Activated CD8-positive, alpha-beta T cell treated with anti-CD3 and anti-CD28 coated beads for 36 hours (primary cell): ENCODE data around the gene HEXIM1. TPM values are rescaled to one million over a fixed set of nuclear protein-coding genes. Genes with fewer than 3 reads are reported as not detected.

ENCODE experiments used
- ATAC-seq: fragments of 200-7000 bp; cut with Tn5 transposase; one replicate; pipeline ENCODE4 v1.10.0; 2021; ENCODE audit warnings: mild to moderate bottlenecking, moderate library complexity
- CTCF ChIA-PET: fragments of 350-600 bp; sonication (Branson Sonifier 250); formaldehyde crosslinking; loops from one replicate; lab custom pipeline; 2021; ENCODE audit warnings: antibody characterized with exemption; lab: Charles Lee
- POLR2A ChIA-PET: fragments of 350-600 bp; sonication (Branson Sonifier 250); formaldehyde crosslinking; loops from one replicate; lab custom pipeline; 2021; ENCODE audit warnings: antibody characterized with exemption; lab: Charles Lee
- DNase-seq: peaks from one replicate; pipeline ENCODE4 v3.0.0-alpha.2; 2020
- H3K27ac Mint-ChIP-seq: one replicate; pipeline ENCODE4 v1.8.0; 2021; ENCODE audit warnings: mild to moderate bottlenecking, mixed read lengths
- H3K27me3 Mint-ChIP-seq: one replicate; pipeline ENCODE4 v1.8.0; 2021; ENCODE audit warnings: mixed read lengths
- H3K36me3 Mint-ChIP-seq: one replicate; pipeline ENCODE4 v1.8.0; 2021; ENCODE audit warnings: low read depth, mixed read lengths
- H3K4me1 Mint-ChIP-seq: one replicate; pipeline ENCODE4 v1.8.0; 2021; ENCODE audit warnings: low read depth, mixed read lengths
- H3K4me3 Mint-ChIP-seq: one replicate; pipeline ENCODE4 v1.8.0; 2021; ENCODE audit warnings: mild to moderate bottlenecking, moderate library complexity, mixed read lengths
- H3K9me3 Mint-ChIP-seq: one replicate; pipeline ENCODE4 v1.8.0; 2021; ENCODE audit warnings: mixed read lengths
- intact Hi-C: fragments of 100-400 bp; cut with micrococcal nuclease; formaldehyde crosslinking; loops from one replicate; pipeline ENCODE4 v1.10.0; 2022
- total RNA-seq, 2 experiments: library from RNA; stranded (reverse); gene quantifications; one replicate each; pipeline ENCODE4 v1.2.3, GENCODE V29; 2021
- TF ChIP-seq, protein P1 (sequence below): fragments of 200-600 bp; IDR thresholded peaks from one replicate; pipeline ENCODE4 v1.8.0; 2022; ENCODE audit warnings: antibody characterized with exemption, mild to moderate bottlenecking

Gene HEXIM1, protein sequence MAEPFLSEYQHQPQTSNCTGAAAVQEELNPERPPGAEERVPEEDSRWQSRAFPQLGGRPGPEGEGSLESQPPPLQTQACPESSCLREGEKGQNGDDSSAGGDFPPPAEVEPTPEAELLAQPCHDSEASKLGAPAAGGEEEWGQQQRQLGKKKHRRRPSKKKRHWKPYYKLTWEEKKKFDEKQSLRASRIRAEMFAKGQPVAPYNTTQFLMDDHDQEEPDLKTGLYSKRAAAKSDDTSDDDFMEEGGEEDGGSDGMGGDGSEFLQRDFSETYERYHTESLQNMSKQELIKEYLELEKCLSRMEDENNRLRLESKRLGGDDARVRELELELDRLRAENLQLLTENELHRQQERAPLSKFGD
- 10 to 100 TPM; 22.6 to 23.5 TPM for total RNA-seq

DNA sequence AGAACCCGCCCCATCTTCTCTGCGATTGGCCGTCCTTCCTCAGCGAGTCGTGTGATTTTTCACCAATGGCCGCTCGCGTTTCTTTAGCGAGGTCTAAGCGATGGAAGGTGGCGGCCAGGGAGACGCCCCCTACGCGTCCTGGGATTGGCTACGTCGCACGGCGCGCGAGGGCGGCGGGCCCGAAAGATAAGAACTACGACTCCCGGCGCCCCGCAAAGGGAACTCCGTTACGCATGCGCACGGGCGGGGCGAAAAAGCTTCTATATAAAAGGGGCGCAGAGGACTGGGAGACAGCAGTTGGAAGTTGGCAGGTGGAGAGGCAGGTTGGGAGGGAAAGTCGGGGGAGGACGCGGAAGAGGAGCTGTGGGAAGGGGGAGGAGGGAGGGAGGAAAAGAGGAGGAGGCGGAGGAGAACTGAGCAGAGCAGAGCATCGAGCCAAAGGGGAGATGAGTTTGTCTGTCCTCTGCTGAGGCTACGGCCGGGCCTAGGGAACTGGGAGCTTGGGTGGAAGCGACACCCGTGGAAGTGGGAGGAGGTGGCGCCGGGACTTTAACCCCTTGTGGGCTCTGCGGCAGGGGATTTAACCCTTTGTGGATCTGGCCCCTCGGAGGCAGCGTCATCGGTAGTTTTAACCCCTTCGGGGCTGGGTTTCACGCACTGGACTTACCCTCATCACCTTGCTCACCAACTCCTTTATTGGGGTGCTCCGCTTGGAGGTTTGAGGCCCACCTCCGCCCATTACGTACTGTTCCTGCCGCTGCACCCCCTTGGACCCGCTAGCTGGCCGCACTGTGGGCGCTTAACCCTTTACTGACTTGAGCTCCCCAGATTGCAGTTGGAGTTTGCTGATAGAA lies at the start of gene HEXIM1:
Gene HEXIM1 (plus strand): TSS at position 293 of the 854 bp plus-strand sequence. CDS start 716 bp downstream, outside the sequence.
- Mint-ChIP-seq H3K9me3 (no peaks in the 10 kb centered on the region), H3K27me3 (no peaks in the 10 kb centered on the region), H3K4me1 (peaks cover 40% of the 10 kb centered on the region), H3K27ac (peak within 1 kb of the TSS; percentile 100), H3K36me3 (peaks cover 18% of the 10 kb centered on the region), H3K4me3 (peak within 1 kb of the TSS; percentile 98)
- intact Hi-C loops = loop anchor here (2.0 to 5.0 kb wide), 2 partner anchors 14 to 169 kb away; partner anchors contain the start of genes ACBD4 and MAP3K14
- CTCF ChIA-PET = interaction anchor here (0.7 to 14.4 kb wide), 23 partner anchors 12 to 280 kb away, joined by 3 to 352 read pairs (median 6); partner anchors contain the start of genes ACBD4, FMNL1, HEXIM2 and MAP3K14
- TF ChIP-seq, protein P1, sequence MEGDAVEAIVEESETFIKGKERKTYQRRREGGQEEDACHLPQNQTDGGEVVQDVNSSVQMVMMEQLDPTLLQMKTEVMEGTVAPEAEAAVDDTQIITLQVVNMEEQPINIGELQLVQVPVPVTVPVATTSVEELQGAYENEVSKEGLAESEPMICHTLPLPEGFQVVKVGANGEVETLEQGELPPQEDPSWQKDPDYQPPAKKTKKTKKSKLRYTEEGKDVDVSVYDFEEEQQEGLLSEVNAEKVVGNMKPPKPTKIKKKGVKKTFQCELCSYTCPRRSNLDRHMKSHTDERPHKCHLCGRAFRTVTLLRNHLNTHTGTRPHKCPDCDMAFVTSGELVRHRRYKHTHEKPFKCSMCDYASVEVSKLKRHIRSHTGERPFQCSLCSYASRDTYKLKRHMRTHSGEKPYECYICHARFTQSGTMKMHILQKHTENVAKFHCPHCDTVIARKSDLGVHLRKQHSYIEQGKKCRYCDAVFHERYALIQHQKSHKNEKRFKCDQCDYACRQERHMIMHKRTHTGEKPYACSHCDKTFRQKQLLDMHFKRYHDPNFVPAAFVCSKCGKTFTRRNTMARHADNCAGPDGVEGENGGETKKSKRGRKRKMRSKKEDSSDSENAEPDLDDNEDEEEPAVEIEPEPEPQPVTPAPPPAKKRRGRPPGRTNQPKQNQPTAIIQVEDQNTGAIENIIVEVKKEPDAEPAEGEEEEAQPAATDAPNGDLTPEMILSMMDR = no peak
- POLR2A ChIA-PET = interaction anchor here (0.6 to 8.5 kb wide), 32 partner anchors 9 to 679 kb away, joined by 3 to 200 read pairs (median 6); partner anchors contain the start of genes ACBD4, DCAKD, FMNL1 and HEXIM2
- peak; percentile 82 for ATAC-seq
- peak; percentile 99 for DNase-seq

GRCh38 chr17:45098869-45099616 lies 49.2 kb upstream of the HEXIM1 start:
- H3K4me1 Mint-ChIP-seq = no peaks in the 10 kb centered on the region
- CTCF ChIA-PET = interaction anchor here (0.6 to 2.6 kb wide), 31 partner anchors 9 to 408 kb away, joined by 3 to 31 read pairs (median 4); partner anchors contain the start of genes ACBD4 and DCAKD
- H3K9me3 Mint-ChIP-seq = no peaks in the 10 kb centered on the region
- ATAC-seq (peak; percentile 89), DNase-seq (peak; percentile 85)
- intact Hi-C loops = no loop called here
- H3K27ac Mint-ChIP-seq = peak overlapping the region; percentile 53
- peaks cover 55% of the 10 kb centered on the region for H3K36me3 Mint-ChIP-seq
- no peak overlapping the region for H3K4me3 Mint-ChIP-seq
- H3K27me3 Mint-ChIP-seq = no peaks in the 10 kb centered on the region
- POLR2A ChIA-PET = interaction anchor here (0.9 kb wide), 2 partner anchors 39 to 48 kb away, joined by 3 read pairs; partner anchors contain the start of gene DCAKD
- TF ChIP-seq, protein P1 = peak; percentile 92

GRCh38 chr17:45101546-45101882 lies 46.8 kb upstream of the HEXIM1 start:
- intact Hi-C loops = no loop called here
- Mint-ChIP-seq H3K27ac (no peak overlapping the region), H3K36me3 (peaks cover 54% of the 10 kb centered on the region), H3K4me1 (no peaks in the 10 kb centered on the region), H3K4me3 (no peak overlapping the region), H3K9me3 (no peaks in the 10 kb centered on the region), H3K27me3 (no peaks in the 10 kb centered on the region)
- ChIA-PET POLR2A (interaction anchor here (0.7 kb wide), 1 partner anchor 82 kb away, joined by 3 read pairs; no protein-coding TSS in a partner anchor), CTCF (interaction anchor here (1.3 to 1.7 kb wide), 2 partner anchors 34 to 96 kb away, joined by 3 read pairs; partner anchors contain the start of gene ACBD4)
- ATAC-seq (no peak), DNase-seq (no peak)
- TF ChIP-seq, protein P1 = no peak

DNA sequence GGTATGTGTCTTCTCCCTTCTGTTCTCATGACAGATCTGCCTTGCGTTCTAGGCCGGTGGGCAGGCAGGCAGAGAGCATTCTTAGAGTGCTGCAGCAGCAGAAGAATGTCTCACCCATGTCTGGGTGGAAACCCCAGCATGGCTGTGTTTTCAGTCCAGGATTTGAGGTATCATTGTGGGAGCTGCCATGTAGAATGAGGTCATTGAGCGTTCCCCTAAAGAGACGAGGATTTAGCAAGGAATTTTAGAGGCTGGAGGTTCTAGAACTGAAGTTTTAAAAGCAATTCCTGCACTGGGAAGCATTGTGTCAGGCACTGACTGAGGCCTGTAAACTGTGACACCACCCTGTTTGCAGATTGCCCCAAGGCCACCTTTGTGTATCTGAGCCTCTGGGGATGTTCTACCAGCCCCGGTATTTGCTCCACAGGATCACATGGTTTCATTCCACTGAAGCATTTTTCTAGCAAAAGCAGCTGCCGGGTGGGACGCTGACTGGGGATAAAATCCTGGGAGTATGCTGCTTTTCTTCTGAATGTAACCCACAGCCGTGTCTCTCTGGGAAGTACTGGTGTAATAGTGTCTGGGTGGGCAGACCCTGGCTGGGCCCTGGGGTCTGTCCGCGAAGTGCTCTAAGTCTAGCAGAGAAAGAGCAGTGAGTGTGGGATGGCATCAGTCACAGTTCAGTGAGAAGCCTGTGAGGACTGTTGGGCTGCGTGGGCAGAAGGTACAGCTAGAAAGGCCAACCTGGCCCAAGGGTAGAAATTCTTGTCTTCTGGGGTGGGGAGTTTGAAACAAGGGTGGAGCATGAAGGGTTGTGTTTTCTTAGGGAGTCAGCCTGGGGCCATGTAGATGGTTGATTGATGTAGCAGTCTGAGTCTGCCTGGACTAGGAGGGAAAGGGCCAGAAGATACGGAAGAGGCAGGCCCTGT lies 46.1 kb upstream of the HEXIM1 start:
- Mint-ChIP-seq H3K4me3 (no peak overlapping the region), H3K27ac (no peak overlapping the region), H3K9me3 (no peaks in the 10 kb centered on the region), H3K27me3 (no peaks in the 10 kb centered on the region), H3K36me3 (peaks cover 52% of the 10 kb centered on the region), H3K4me1 (no peaks in the 10 kb centered on the region)
- POLR2A ChIA-PET = no interaction called here
- TF ChIP-seq, protein P1 = no peak
- CTCF ChIA-PET = interaction anchor here (0.9 to 1.3 kb wide), 2 partner anchors 13 to 33 kb away, joined by 3 read pairs; partner anchors contain the start of gene ACBD4
- no peak for DNase-seq
- intact Hi-C loops = no loop called here
- no peak for ATAC-seq
